ENCODE results near the gene CCDC74A. TPM values are rescaled to one million over a fixed set of nuclear protein-coding genes. Genes with fewer than 3 reads are reported as not detected.
"Not testable (repeated sequence)": the region's sequence is repeated elsewhere in the genome, so short reads cannot be mapped to it uniquely, and the experiment has no call there.

The CCDC74A gene
- total and polyA plus RNA-seq, 9 of the 15 experiments (the other 6 are each of a cell fraction or from before 2014, with no cell fraction given), result 1.1 to 38.1 (median 9.6) TPM

GRCh38 chr2:131566371-131566770 lies 38.7 kb downstream of the CCDC74A start (continued):
- TF ChIP-seq, protein P1, sequence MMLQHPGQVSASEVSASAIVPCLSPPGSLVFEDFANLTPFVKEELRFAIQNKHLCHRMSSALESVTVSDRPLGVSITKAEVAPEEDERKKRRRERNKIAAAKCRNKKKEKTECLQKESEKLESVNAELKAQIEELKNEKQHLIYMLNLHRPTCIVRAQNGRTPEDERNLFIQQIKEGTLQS (IDR thresholded peaks at IDR 0.05), result no peak
- TF ChIP-seq, protein P1 (CRISPR knock-in tag; conservative IDR thresholded peaks at IDR 0.05), result no peak
- no peak for TF ChIP-seq BCL6 (CRISPR knock-in tag; IDR thresholded peaks at IDR 0.05)
- TF ChIP-seq HEY1 (CRISPR knock-in tag; IDR thresholded peaks at IDR 0.05; ENCODE audit: borderline replicate concordance), result no peak
- TF ChIP-seq ZNF217 (CRISPR knock-in tag; IDR thresholded peaks at IDR 0.05), result no peak
- no peak for TF ChIP-seq POLR2AphosphoS5 (IDR thresholded peaks at IDR 0.05; ENCODE audit: control insufficient read depth, insufficient read depth, low read depth, low read length)
- no peak for TF ChIP-seq U2AF1 (optimal IDR thresholded peaks at IDR 0.05; ENCODE audit: low read depth, low read length)

- H3K9me3 ChIP-seq (replicated peaks; ENCODE audit: control insufficient read depth, insufficient read depth, low read depth, low read length), result no peaks in the 10 kb centered on the region
- H3K4me3 ChIP-seq, result no peak overlapping the region
- in situ Hi-C loops (cut with MboI) (loop anchor here (25.0 kb wide), 1 partner anchor 569 kb away; no protein-coding TSS in a partner anchor), intact Hi-C loops (cut with micrococcal nuclease) (no loop called here)
- ChIA-PET CTCF (ENCODE audit: low intra/inter-chr PET ratio) (no interaction called here), POLR2A (no interaction called here)
- H3K27me3 ChIP-seq (ENCODE audit: control insufficient read depth in 2 of 2, insufficient read depth in 2 of 2, low read length in 2 of 2), result peaks cover 0 to 5% of the 10 kb centered on the region in 2 experiments; a peak in 1 of 5 replicates
- H3K27ac ChIP-seq (ENCODE audit: extremely low read depth, low read depth, low read length), result no peak overlapping the region
- no peak overlapping the region for H3K9ac ChIP-seq (ENCODE audit: insufficient read depth in 1 of 2, low read depth in 2 of 2, low read length in 2 of 2)
- H3K4me2 ChIP-seq (ENCODE audit: insufficient read depth, low read length), result no peak overlapping the region
- H3K9me1 ChIP-seq (ENCODE audit: control insufficient read depth, insufficient read depth, low read length), result no peaks in the 10 kb centered on the region
- BruUV-seq (replicated peaks), result no TSS peak
- no peaks in the 10 kb centered on the region for H3K4me1 ChIP-seq (replicated peaks in 1 of 2; ENCODE audit: control insufficient read depth in 2 of 2, insufficient read depth in 2 of 2, low read length in 2 of 2)
- no peak for FAIRE-seq
- no peak overlapping the region for H2AFZ ChIP-seq (ENCODE audit: low read depth, low read length)
- H3K36me3 ChIP-seq (ENCODE audit: control insufficient read depth, insufficient read depth, low read length), result no peaks in the 10 kb centered on the region
- no peak for DNase-seq (ENCODE audit: extremely low read depth in 1 of 4, low spot score in 3 of 4)
- no peak for TF ChIP-seq NFXL1 (CRISPR knock-in tag; IDR thresholded peaks at IDR 0.05)
- no peaks in the 10 kb centered on the region for H3K79me2 ChIP-seq (ENCODE audit: control insufficient read depth, insufficient read depth, low read length)
- ATAC-seq, result no peak
- no peaks in the 10 kb centered on the region for H4K20me1 ChIP-seq (replicated peaks; ENCODE audit: control insufficient read depth, insufficient read depth, low read length)
These were observed 40.2 kb downstream of the CCDC74A start for GRCh38 chr2:131567891-131568290.

DNA sequence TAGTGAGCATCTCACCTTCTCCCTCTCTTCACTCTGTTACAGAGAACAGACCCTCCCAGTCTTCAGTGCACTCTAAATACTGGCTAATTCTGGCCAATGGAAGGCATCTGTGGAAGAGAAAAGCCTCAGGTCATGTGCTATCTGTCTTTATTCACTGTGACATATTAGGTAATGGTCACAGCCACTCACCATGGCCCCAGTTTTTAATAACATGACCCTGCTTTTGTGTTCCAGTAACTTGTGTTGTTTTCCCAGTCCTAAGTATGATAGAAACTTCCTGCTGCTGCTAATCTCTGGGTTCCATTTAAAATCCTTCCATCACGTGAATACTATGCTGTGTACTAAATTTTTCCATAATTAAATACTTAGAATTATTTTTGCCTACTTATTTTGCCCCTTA lies 40.7 kb downstream of the CCDC74A start:
- WGBS (ENCODE audit: insufficient coverage, low coverage, missing lambda C conversion rate), result 7% methylated on average over 1 of the region's 1 CpG
- H3K36me3 ChIP-seq (ENCODE audit: control insufficient read depth, insufficient read depth, low read length); FAIRE-seq; H3K4me1 ChIP-seq (replicated peaks in 1 of 2; ENCODE audit: control insufficient read depth in 2 of 2, insufficient read depth in 2 of 2, low read length in 2 of 2); CTCF ChIA-PET (ENCODE audit: low intra/inter-chr PET ratio); H3K27me3 ChIP-seq (ENCODE audit: control insufficient read depth in 2 of 2, insufficient read depth in 2 of 2, low read length in 2 of 2); H3K27ac ChIP-seq (ENCODE audit: extremely low read depth, low read depth, low read length); ATAC-seq; H2AFZ ChIP-seq (ENCODE audit: low read depth, low read length); H3K9ac ChIP-seq (ENCODE audit: insufficient read depth in 1 of 2, low read depth in 2 of 2, low read length in 2 of 2); H3K9me1 ChIP-seq (ENCODE audit: control insufficient read depth, insufficient read depth, low read length); intact Hi-C loops (cut with micrococcal nuclease); DNase-seq (ENCODE audit: extremely low read depth in 1 of 4, low spot score in 3 of 4); H3K79me2 ChIP-seq (ENCODE audit: control insufficient read depth, insufficient read depth, low read length); BruUV-seq (replicated peaks); POLR2A ChIA-PET; H3K4me2 ChIP-seq (ENCODE audit: insufficient read depth, low read length); H4K20me1 ChIP-seq (replicated peaks; ENCODE audit: control insufficient read depth, insufficient read depth, low read length); H3K4me3 ChIP-seq; H3K9me3 ChIP-seq (replicated peaks; ENCODE audit: control insufficient read depth, insufficient read depth, low read depth, low read length): not testable (repeated sequence)
- in situ Hi-C loops (cut with MboI), result loop anchor here (25.0 kb wide), 1 partner anchor 569 kb away; no protein-coding TSS in a partner anchor

All from K562 (cell line).